Keratinocyte (primary cell): ENCODE measurements around the gene ZNF462. TPM values are rescaled to one million over a fixed set of nuclear protein-coding genes. Genes with fewer than 3 reads are reported as not detected.

ENCODE experiments used
- DNase-seq: peaks from one replicate; pipeline ENCODE4 v3.0.0-alpha.2; 2011; ENCODE audit warnings: low read depth, missing footprints, low spot score
- FAIRE-seq: peaks from 2 replicates; lab custom pipeline; 2011; peaks lifted over from hg19 to GRCh38; lab: Jason Lieb, UNC
- H2AFZ ChIP-seq: 2 replicates; pipeline ENCODE4 v1.6.0; 2012; ENCODE audit warnings: low read length, control low read depth, inconsistent platforms; ENCODE audit not compliant: control insufficient read depth
- H3K27ac ChIP-seq: 2 replicates; pipeline ENCODE4 v1.5.1; 2011; ENCODE audit warnings: low read length; ENCODE audit not compliant: control insufficient read depth, insufficient read depth
- H3K27me3 ChIP-seq: 3 replicates; pipeline ENCODE4 v1.6.0; 2011; ENCODE audit warnings: low read length; ENCODE audit not compliant: control insufficient read depth, insufficient read depth; ENCODE audit errors: extremely low read depth
- H3K36me3 ChIP-seq, 2 experiments: 2 replicates in 1 of 2; 3 replicates in 1 of 2; pipeline ENCODE4 v1.5.1; 2011; ENCODE audit warnings: low read length in 2 of 2, mild to moderate bottlenecking in 1 of 2; ENCODE audit not compliant: control insufficient read depth in 2 of 2, insufficient read depth in 2 of 2; ENCODE audit errors: extremely low read depth in 1 of 2
- H3K4me1 ChIP-seq: 3 replicates; pipeline ENCODE4 v1.5.1; 2011; ENCODE audit warnings: low read length; ENCODE audit not compliant: control insufficient read depth, insufficient read depth; ENCODE audit errors: extremely low read depth
- H3K4me2 ChIP-seq: 3 replicates; pipeline ENCODE4 v1.6.0; 2011; ENCODE audit warnings: low read depth, low read length; ENCODE audit not compliant: control insufficient read depth, insufficient read depth; ENCODE audit errors: extremely low read depth
- H3K4me3 ChIP-seq, 3 experiments: fragments of 200-600 bp in 1 of 3; sonication (generic) in 1 of 3; 2 replicates in 2 of 3; 3 replicates in 1 of 3; pipeline ENCODE4 v1.5.1; 2011 to 2016; ENCODE audit warnings: low read length in 3 of 3, mild to moderate bottlenecking in 3 of 3, control low read depth in 2 of 3, inconsistent platforms in 1 of 3, low read depth in 1 of 3, mixed read lengths in 1 of 3, mixed run types in 1 of 3, moderate library complexity in 1 of 3; ENCODE audit not compliant: control insufficient read depth in 2 of 3, insufficient read depth in 2 of 3; ENCODE audit errors: extremely low read depth in 1 of 3
- H3K79me2 ChIP-seq: 2 replicates; pipeline ENCODE4 v1.6.0; 2012; ENCODE audit warnings: low read length; ENCODE audit not compliant: control insufficient read depth, insufficient read depth
- H3K9ac ChIP-seq: 3 replicates; pipeline ENCODE4 v1.6.0; 2011; ENCODE audit warnings: low read length; ENCODE audit not compliant: control insufficient read depth, insufficient read depth; ENCODE audit errors: extremely low read depth
- H3K9me1 ChIP-seq: 3 replicates; pipeline ENCODE4 v1.6.0; 2011; ENCODE audit warnings: low read length; ENCODE audit not compliant: control insufficient read depth, insufficient read depth; ENCODE audit errors: extremely low read depth
- H3K9me3 ChIP-seq: 2 replicates; pipeline ENCODE4 v1.5.1; 2012; ENCODE audit warnings: low read depth, low read length; ENCODE audit not compliant: control insufficient read depth
- H4K20me1 ChIP-seq: 3 replicates; pipeline ENCODE4 v1.6.0; 2011; ENCODE audit warnings: low read length; ENCODE audit not compliant: control insufficient read depth, insufficient read depth; ENCODE audit errors: extremely low read depth
- EZH2 ChIP-seq: IDR thresholded peaks from one replicate; pipeline ENCODE4 v1.6.1; 2012; ENCODE audit warnings: inconsistent platforms, mild to moderate bottlenecking, low read length, moderate library complexity
- dilution Hi-C: fragments of 300-500 bp; cut with MboI; formaldehyde crosslinking; loops from one replicate; pipeline ENCODE4 v1.7.0; 2020; ENCODE audit warnings: low sequenced_read_pairs; ENCODE audit not compliant: extremely low pct_ligation_motif_present
- polyA plus RNA-seq, 5 experiments: library from polyadenylated mRNA; depleted of rRNA in 3 of 5; stranded (reverse) in 3 of 5; stranded (forward) in 1 of 5; unstranded in 1 of 5; fragments of >200 nt; gene quantifications; 1 replicate in 1 of 5; 2 replicates in 3 of 5; 3 replicates in 1 of 5; pipeline versions ENCODE4 v1.2.1 to v1.2.3, GENCODE V29; 2011 to 2012; ENCODE audit warnings: missing spikeins in 2 of 5, low read depth in 1 of 5, low replicate concordance in 1 of 5
- TF ChIP-seq, protein P1 (sequence below), 3 experiments: IDR thresholded peaks in 1 of 3; conservative IDR thresholded peaks in 1 of 3; optimal IDR thresholded peaks in 1 of 3; 2 replicates in 2 of 3; 3 replicates in 1 of 3; pipeline versions ENCODE3 to v1.5.1; 2011; ENCODE audit warnings: low read length in 3 of 3, mild to moderate bottlenecking in 3 of 3, moderate library complexity in 2 of 3, control low read depth in 1 of 3, inconsistent platforms in 1 of 3; ENCODE audit not compliant: insufficient read depth in 2 of 3; ENCODE audit errors: extremely low read depth in 1 of 3

ZNF462 gene
- polyA plus RNA-seq, 1 donor (not counting 4 experiments of a cell fraction or from before 2014, with no cell fraction given) = 7.8 TPM

DNA sequence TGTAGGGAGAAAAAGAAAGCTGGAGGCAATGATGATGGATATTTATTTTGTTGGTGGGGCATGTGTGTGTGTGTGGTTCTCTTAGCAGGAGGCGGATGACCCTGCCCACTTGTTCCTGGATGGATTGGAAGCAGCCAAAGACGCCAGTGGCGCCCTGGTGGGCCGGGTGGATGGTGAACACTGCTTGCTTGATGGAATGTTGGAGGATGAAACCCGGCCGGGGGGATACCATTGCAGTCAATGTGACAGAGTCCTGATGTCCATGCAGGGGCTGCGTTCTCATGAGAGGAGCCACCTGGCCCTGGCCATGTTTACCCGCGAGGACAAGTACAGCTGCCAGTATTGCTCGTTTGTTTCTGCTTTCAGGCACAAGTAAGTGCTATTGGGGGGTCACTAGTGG is 69.2 kb downstream of the ZNF462 start:
- TF ChIP-seq, protein P1, sequence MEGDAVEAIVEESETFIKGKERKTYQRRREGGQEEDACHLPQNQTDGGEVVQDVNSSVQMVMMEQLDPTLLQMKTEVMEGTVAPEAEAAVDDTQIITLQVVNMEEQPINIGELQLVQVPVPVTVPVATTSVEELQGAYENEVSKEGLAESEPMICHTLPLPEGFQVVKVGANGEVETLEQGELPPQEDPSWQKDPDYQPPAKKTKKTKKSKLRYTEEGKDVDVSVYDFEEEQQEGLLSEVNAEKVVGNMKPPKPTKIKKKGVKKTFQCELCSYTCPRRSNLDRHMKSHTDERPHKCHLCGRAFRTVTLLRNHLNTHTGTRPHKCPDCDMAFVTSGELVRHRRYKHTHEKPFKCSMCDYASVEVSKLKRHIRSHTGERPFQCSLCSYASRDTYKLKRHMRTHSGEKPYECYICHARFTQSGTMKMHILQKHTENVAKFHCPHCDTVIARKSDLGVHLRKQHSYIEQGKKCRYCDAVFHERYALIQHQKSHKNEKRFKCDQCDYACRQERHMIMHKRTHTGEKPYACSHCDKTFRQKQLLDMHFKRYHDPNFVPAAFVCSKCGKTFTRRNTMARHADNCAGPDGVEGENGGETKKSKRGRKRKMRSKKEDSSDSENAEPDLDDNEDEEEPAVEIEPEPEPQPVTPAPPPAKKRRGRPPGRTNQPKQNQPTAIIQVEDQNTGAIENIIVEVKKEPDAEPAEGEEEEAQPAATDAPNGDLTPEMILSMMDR (optimal IDR thresholded peaks at IDR 0.05 in 1 of 3, IDR thresholded peaks at IDR 0.05 in 1 of 3, conservative IDR thresholded peaks at IDR 0.05 in 1 of 3; ENCODE audit: extremely low read depth in 1 of 3, insufficient read depth in 2 of 3, low read length in 3 of 3) = no peak
- TF ChIP-seq EZH2 = no peak

DNA sequence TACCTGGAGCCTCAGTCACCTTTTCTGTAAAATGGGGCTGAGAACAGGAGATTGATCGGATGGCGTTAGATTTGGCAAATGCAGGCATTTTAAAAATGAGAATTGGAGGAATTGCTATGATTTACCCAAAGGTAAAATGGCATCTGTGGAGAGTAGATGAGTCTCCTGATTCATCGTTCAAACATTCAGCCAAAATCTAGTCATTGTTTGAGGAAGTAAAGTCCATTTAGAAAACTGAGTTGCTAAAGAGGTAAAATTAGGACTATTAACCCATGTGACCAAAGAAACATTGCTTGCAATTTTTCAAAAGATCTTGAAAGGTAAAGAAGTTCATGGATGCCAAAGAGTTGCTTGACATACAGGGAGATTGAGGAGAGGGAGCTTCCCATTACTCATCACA is 69.7 kb downstream of the ZNF462 start:
- TF ChIP-seq, protein P1 (optimal IDR thresholded peaks at IDR 0.05 in 1 of 3, IDR thresholded peaks at IDR 0.05 in 1 of 3, conservative IDR thresholded peaks at IDR 0.05 in 1 of 3; ENCODE audit: extremely low read depth in 1 of 3, insufficient read depth in 2 of 3, low read length in 3 of 3) = no peak
- no peak for TF ChIP-seq EZH2
- H3K79me2 ChIP-seq = no peaks in the 10 kb centered on the region
- no peak for DNase-seq
- H3K27ac ChIP-seq = no peak overlapping the region
- peaks cover 47 to 50% of the 10 kb centered on the region in 2 experiments for H3K36me3 ChIP-seq
- no peaks in the 10 kb centered on the region for H3K27me3 ChIP-seq
- no peaks in the 10 kb centered on the region for H3K4me1 ChIP-seq
- no peak for FAIRE-seq
- no peak overlapping the region for H2AFZ ChIP-seq
- no peaks in the 10 kb centered on the region for H4K20me1 ChIP-seq
- H3K9me3 ChIP-seq = no peaks in the 10 kb centered on the region
- H3K9me1 ChIP-seq = peaks cover 2% of the 10 kb centered on the region
- dilution Hi-C loops = no loop called here
- no peak overlapping the region for H3K9ac ChIP-seq
- no peak overlapping the region for H3K4me2 ChIP-seq
- H3K4me3 ChIP-seq = no peak overlapping the region

More for the DNA sequence above, 69.2 kb downstream of the ZNF462 start:
- peaks cover 2% of the 10 kb centered on the region for H3K9me1 ChIP-seq
- no peak overlapping the region for H3K4me2 ChIP-seq
- no peak overlapping the region for H3K4me3 ChIP-seq
- dilution Hi-C loops = no loop called here
- no peak overlapping the region for H3K27ac ChIP-seq
- H3K4me1 ChIP-seq = no peaks in the 10 kb centered on the region
- no peaks in the 10 kb centered on the region for H3K9me3 ChIP-seq
- no peaks in the 10 kb centered on the region for H3K79me2 ChIP-seq
- H3K36me3 ChIP-seq = peaks cover 49 to 52% of the 10 kb centered on the region in 2 experiments
- H4K20me1 ChIP-seq = no peaks in the 10 kb centered on the region
- no peak for DNase-seq
- H3K27me3 ChIP-seq = no peaks in the 10 kb centered on the region
- H3K9ac ChIP-seq = no peak overlapping the region
- FAIRE-seq = no peak
- H2AFZ ChIP-seq = no peak overlapping the region
